NCI-H2081 (cell line): ENCODE data around the gene IMMP2L.

ENCODE experiments used
- DNase-seq, 2 experiments: peaks; one replicate each; lab custom pipeline; 2025; lab: John Stamatoyannopoulos, UW

IMMP2L gene

DNA sequence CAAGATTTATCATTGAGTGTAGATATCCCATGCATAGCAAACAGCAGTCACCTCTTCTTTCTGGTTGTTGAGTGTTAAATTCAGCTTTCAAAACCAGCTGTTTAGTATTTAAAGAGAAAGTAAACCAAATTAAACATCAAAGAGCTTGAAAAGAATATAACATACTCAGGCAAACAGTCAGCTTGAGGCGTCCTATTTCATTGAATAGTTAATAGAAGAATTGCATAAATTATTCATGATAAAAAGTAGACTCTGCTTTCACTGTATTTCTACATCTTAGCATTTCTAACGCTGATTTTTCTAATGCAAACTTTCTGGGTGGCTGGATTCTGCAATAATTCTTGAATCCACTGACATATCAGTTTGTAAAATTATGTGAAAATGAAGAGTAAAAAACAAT lies 935.9 kb downstream of the IMMP2L start:
- DNase-seq: no peak

DNA sequence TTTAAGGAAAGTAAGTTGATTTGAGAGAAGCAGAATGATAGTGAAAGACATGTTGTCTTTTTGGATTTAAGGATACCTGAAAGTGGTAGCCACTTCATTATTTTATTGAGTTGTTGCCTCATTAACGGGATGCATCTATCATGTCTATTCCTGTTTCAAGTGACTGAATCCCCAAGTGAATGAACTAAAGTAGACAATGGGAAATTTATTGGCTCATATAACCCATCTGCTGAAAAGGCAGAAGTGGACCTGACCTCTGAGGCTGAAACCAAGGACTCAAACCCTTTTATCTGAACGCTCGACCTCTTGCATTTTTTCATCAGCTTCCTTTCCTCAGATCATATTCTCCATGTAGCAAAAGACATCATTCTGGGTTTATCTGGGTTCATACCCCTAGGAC lies 937.0 kb downstream of the IMMP2L start:
- DNase-seq: no peak

DNA sequence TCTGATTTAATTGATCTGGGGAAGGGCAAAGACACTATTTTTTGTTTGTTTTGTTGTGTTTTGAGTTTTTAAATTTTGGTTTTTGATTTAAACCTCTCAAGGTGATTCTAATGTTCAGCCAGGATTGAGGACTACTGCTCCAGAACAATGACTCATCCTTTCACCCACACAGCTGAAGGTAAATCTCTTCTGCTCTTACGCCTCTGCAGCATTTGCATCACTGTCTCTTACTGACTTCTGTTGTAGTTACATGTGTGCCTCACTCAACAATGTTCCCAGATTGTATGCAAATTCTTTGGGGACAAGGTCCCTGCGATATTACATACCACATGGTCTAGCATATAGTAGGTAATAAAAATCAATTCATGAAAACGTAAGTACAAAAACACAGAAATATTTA lies 938.9 kb downstream of the IMMP2L start:
- DNase-seq: no peak

DNA sequence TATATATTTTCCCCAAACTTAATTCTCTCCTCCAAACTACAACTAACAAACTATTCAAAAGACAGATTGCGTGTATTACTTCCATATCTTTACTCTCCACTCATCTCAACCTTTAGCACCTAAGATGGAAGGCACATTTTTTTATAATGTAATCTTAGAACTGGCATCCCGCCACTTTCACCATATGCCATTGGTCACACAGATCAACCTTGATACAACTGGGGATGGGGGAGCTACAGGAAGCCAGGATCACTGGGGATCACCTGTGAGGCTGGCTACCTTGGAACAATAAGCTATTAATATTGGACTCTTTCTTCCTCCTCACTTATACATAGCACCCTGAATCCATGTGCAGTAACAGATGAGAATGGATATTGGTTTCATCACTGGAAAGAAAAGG lies 941.0 kb downstream of the IMMP2L start:
- no peak for DNase-seq

DNA sequence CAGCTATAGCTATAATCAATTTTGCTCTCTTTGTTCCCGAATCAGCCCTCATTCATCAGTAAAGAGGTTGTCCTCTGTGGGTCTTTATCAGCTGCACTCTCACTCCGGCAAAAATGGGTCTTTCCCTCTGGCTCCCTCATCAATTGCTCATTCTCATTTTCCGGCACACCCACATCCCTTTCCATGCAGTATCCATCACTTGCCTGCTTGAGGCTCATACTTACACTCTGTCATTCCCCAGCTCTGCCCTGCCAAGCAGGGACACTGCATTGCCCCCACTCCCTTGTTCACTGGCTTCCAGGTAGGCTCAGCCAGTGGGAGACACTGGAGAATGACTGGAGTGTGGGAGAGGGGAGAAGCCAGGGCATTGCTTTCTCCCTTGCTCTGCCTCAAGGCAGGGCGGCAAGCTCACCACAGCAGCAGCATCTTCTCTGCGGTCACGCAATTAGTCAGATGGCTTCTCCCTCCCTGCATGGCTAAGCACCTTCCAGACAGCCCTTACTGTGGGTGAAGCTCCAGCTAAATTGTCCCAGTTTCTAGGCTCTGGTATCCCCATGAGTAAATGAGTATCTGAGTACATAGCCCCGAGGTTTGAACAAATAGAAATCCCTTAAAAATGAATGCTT lies 942.1 kb downstream of the IMMP2L start:
- DNase-seq: no peak
